GM06990 (cell line): ENCODE results near the gene PPL.
A peak's percentile ranks its signal among the peaks of the same experiment; 100 is the strongest.

Source experiments
- DNase-seq: peaks from one replicate; pipeline ENCODE4 v3.0.0-alpha.2; 2011; ENCODE audit not compliant: insufficient read length; ENCODE audit errors: extremely low read depth
- H3K27me3 ChIP-seq: replicated peaks from 2 replicates; pipeline ENCODE4 v1.6.0; 2011; ENCODE audit warnings: low read length; ENCODE audit not compliant: control insufficient read depth, insufficient read depth
- H3K36me3 ChIP-seq: 2 replicates; pipeline ENCODE4 v1.5.1; 2011; ENCODE audit warnings: low read length; ENCODE audit not compliant: control insufficient read depth, insufficient read depth
- H3K4me3 ChIP-seq: replicated peaks from 2 replicates; pipeline ENCODE4 v1.5.1; 2011; ENCODE audit warnings: low read depth, mild to moderate bottlenecking, control low read depth, low read length
- TF ChIP-seq, protein P1 (sequence below): IDR thresholded peaks from 2 replicates; pipeline ENCODE4 v1.5.1; 2011; ENCODE audit warnings: low read length, control low read depth, mild to moderate bottlenecking, inconsistent platforms; ENCODE audit not compliant: insufficient read depth, poor library complexity, severe bottlenecking

The PPL gene

DNA sequence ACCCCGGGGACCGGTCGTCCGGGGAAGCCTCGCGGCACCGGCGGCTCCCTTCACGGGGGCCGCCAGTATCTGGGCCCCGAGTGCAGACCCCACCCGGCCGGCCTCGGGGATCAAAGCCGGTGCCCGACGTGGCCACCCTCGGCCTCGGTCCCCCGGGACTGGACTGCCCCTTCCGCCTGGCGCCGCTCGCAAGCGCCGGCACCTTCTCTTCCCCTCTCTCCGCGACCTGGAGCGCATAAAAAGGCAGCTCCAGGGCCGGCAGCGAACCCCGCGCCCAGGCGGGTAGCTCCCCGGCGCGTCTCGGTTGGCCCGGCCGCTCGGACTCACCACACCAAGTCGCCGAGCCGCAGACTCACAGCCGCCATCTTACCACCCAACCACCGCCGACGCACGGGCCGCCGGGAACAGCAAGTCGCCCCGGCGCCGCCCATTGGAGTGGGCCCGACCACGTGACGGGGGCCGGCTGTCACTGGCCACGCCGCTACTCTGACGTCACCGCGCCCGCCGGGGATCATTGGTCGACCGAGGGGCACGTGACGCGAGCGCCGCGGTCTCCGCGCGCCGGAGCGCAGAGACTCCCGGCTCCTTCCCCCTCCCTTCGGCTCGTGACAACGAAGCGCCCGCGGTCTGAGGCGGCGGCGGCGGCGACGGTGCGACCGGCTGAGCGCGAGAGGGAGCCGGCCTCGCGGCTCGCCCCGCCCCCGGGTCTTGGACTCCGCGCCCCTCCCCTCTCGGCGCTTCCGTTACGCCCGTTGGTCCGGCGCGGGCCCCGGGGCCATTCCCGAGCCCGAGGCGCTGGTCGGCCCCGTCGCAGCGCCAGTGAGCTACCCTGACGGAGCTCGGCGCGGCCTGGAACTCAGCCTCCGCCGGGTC, 89.8 kb downstream of the PPL start, which contains the start of the genes GLYR1 and UBN1:
Gene GLYR1 (minus strand): TSS at position 388 of the 873 bp plus-strand sequence. CDS start 23 bp downstream, at position 365.
Gene UBN1 (plus strand): TSS at position 581 of the 873 bp plus-strand sequence. CDS start 5,437 bp downstream, outside the sequence.
- DNase-seq, result peak; percentile 99
- Histone ChIP-seq H3K36me3 (peaks cover 9% of the 10 kb centered on the region), H3K4me3 (peak within 1 kb of the TSS; percentile 97), H3K27me3 (no peaks in the 10 kb centered on the region)
- TF ChIP-seq, protein P1, sequence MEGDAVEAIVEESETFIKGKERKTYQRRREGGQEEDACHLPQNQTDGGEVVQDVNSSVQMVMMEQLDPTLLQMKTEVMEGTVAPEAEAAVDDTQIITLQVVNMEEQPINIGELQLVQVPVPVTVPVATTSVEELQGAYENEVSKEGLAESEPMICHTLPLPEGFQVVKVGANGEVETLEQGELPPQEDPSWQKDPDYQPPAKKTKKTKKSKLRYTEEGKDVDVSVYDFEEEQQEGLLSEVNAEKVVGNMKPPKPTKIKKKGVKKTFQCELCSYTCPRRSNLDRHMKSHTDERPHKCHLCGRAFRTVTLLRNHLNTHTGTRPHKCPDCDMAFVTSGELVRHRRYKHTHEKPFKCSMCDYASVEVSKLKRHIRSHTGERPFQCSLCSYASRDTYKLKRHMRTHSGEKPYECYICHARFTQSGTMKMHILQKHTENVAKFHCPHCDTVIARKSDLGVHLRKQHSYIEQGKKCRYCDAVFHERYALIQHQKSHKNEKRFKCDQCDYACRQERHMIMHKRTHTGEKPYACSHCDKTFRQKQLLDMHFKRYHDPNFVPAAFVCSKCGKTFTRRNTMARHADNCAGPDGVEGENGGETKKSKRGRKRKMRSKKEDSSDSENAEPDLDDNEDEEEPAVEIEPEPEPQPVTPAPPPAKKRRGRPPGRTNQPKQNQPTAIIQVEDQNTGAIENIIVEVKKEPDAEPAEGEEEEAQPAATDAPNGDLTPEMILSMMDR, result no peak

DNA sequence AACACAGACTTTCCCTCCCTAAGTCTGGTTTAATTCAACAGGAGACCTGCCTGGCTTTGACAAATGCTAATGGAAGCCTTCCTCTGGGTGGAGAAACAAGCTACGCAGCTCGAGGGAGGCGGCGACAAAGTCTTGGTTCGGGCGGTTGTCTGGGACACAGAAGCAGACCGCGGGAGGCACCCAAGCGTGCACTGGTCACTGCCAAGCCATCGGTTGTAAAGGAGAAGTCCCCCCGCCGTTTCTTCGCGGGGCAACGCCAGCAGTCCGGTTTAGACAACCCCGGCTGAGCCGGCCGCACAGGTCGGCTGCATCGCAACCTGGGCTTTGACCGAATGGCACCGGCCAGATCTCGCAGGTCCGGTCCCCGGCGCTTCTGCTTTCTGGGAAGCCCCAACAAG, 90.4 kb downstream of the PPL start:
- Histone ChIP-seq H3K36me3 (peaks cover 11% of the 10 kb centered on the region), H3K4me3 (peak overlapping the region; percentile 97), H3K27me3 (no peaks in the 10 kb centered on the region)
- TF ChIP-seq, protein P1, result no peak
- DNase-seq, result peak; percentile 66

DNA sequence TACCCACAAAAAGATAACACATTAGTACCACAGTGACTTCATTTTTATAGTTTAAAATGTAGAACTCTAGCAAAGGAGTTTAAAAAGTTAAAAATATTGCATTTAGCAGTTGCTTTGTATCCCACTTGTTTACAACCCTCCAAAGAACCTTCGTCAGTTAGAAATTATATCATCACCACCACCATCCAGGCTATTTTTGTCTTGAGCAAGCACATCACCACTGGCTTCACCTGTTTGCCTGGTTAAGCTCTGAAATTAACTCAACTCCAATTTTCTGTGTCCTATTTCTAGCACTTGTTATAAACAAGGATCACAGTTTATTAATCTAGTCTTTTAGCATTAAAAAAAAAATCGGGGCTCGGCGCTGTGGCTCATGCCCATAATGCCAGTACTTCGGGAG, 96.0 kb downstream of the PPL start:
- H3K27me3 ChIP-seq, result no peaks in the 10 kb centered on the region
- DNase-seq, result no peak
- H3K36me3 ChIP-seq, result peaks cover 30% of the 10 kb centered on the region
- no peak overlapping the region for H3K4me3 ChIP-seq
- TF ChIP-seq, protein P1, result no peak

DNA sequence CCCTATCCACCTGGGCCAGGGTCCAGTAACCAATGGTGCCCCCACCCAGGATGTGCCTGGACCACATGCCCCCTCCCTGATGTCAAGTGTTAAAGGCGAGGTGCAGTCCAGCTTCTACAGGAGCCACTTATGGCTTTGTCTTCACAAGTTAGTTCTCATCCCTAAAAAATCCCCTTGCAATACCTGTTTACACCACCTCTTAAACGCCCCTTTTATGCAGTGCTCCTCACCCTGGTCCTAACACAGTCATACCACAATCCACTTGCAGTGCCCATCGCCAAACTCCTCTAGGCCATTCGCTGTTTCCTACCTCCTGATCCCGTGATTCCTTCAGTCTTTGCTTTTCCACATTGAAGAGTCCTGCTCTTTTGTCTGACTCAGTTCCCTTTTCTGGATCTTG, 97.0 kb downstream of the PPL start:
- DNase-seq, result no peak
- H3K36me3 ChIP-seq, result peaks cover 31% of the 10 kb centered on the region
- no peaks in the 10 kb centered on the region for H3K27me3 ChIP-seq
- TF ChIP-seq, protein P1, result no peak
- H3K4me3 ChIP-seq, result no peak overlapping the region

DNA sequence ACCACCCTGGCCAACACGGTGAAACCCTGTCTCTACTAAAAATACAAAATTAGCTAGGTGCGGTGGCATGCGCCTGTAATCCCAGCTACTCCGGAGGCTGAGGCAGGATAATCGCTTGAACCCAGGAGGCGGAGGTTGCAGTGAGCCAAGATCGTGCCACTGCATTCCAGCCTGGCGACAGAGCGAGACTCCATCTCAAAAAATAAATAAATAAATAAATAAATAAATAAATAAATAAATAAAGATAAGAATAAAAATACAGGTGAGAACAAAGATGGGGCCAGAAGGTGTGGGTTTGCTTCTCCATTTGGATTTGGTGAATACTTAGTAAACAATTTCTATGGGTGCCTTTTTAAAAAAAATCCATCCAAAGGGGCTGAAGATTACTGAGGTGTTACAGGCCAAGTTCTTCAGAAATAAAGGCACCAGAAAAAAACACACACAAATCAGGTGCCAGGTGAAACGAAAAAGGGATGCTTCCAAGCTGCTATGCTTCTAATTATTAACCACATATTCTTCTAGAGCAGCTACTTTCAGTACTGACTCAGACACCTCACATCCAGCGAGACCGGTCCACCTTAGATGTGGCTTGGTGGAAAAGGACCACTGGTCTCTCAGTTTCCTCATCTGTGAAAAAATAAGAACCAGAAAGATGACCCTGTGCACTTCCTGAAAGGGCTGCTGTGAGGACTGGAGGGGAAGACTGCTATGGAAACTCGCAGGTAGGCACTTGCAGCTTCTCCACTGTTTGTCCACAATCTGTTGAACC, 99.0 kb downstream of the PPL start:
- no peaks in the 10 kb centered on the region for H3K27me3 ChIP-seq
- no peak overlapping the region for H3K4me3 ChIP-seq
- no peak for DNase-seq
- H3K36me3 ChIP-seq, result peaks cover 27% of the 10 kb centered on the region
- TF ChIP-seq, protein P1, result no peak
